ENCODE results near the gene TAMALIN. TPM values are rescaled to one million over a fixed set of nuclear protein-coding genes. Genes with fewer than 3 reads are reported as not detected.

The TAMALIN gene
- total RNA-seq, 1 experiment from 2014 or later = not detected

- TF ChIP-seq CTCF (IDR thresholded peaks at IDR 0.05; ENCODE audit: unreplicated experiment) = no peak
- no peak for DNase-seq (ENCODE audit: unreplicated experiment)
- Mint-ChIP-seq H3K4me3 (ENCODE audit: unreplicated experiment) (peak overlapping the region; percentile 71), H3K36me3 (ENCODE audit: insufficient read depth, unreplicated experiment) (no peaks in the 10 kb centered on the region), H3K27me3 (ENCODE audit: insufficient read depth, unreplicated experiment) (peaks cover 10% of the 10 kb centered on the region), H3K27ac (ENCODE audit: low read depth, unreplicated experiment) (peak overlapping the region; percentile 83), H3K9me3 (ENCODE audit: unreplicated experiment) (no peaks in the 10 kb centered on the region), H3K4me1 (ENCODE audit: insufficient read depth, unreplicated experiment) (peaks cover 10% of the 10 kb centered on the region)
- CTCF ChIA-PET = interaction anchor here (4.3 to 17.1 kb wide), 3 partner anchors 9 to 42 kb away, joined by 19 to 560 read pairs (median 258); partner anchors contain the start of genes ATG101 and SMIM41
- TSS peak; percentile 98 for BruUV-seq (replicated peaks)
- POLR2A ChIA-PET = interaction anchor here (1.0 to 3.2 kb wide), 10 partner anchors 10 to 662 kb away, joined by 3 to 36 read pairs (median 6); partner anchors contain the start of genes ATG101, KRT6A and NR4A1
- intact Hi-C loops (cut with micrococcal nuclease) = no loop called here
Observed at GRCh38 chr12:52033446-52034140, 26.8 kb downstream of the TAMALIN start.

GRCh38 chr12:52035190-52035589 is 28.4 kb downstream of the TAMALIN start:
- ChIA-PET CTCF (interaction anchor here (2.2 to 4.3 kb wide), 2 partner anchors 10 to 11 kb away, joined by 11 to 19 read pairs; no protein-coding TSS in a partner anchor), POLR2A (no interaction called here)
- no peaks in the 10 kb centered on the region for H3K36me3 Mint-ChIP-seq (ENCODE audit: insufficient read depth, unreplicated experiment)
- H3K4me1 Mint-ChIP-seq (ENCODE audit: insufficient read depth, unreplicated experiment) = peaks cover 10% of the 10 kb centered on the region
- no TSS peak for BruUV-seq (replicated peaks)
- no peak for DNase-seq (ENCODE audit: unreplicated experiment)
- H3K27ac Mint-ChIP-seq (ENCODE audit: low read depth, unreplicated experiment) = no peak overlapping the region
- intact Hi-C loops (cut with micrococcal nuclease) = no loop called here
- H3K27me3 Mint-ChIP-seq (ENCODE audit: insufficient read depth, unreplicated experiment) = peaks cover 10% of the 10 kb centered on the region
- no peak for TF ChIP-seq CTCF (IDR thresholded peaks at IDR 0.05; ENCODE audit: unreplicated experiment)
- H3K4me3 Mint-ChIP-seq (ENCODE audit: unreplicated experiment) = no peak overlapping the region
- no peaks in the 10 kb centered on the region for H3K9me3 Mint-ChIP-seq (ENCODE audit: unreplicated experiment)

- no TSS peak for BruUV-seq (replicated peaks)
Observed at GRCh38 chr12:52035926-52036325, 29.2 kb downstream of the TAMALIN start.

More at GRCh38 chr12:52035926-52036325, 29.2 kb downstream of the TAMALIN start:
- ChIA-PET POLR2A (interaction anchor here (1.4 kb wide), 1 partner anchor 34 kb away, joined by 5 read pairs; the partner anchor contains the start of gene ATG101), CTCF (interaction anchor here (2.2 kb wide), 1 partner anchor 10 kb away, joined by 11 read pairs; no protein-coding TSS in a partner anchor)
- H3K27me3 Mint-ChIP-seq (ENCODE audit: insufficient read depth, unreplicated experiment) = peaks cover 10% of the 10 kb centered on the region
- no peak overlapping the region for H3K4me3 Mint-ChIP-seq (ENCODE audit: unreplicated experiment)
- no peak for DNase-seq (ENCODE audit: unreplicated experiment)
- intact Hi-C loops (cut with micrococcal nuclease) = no loop called here
- TF ChIP-seq CTCF (IDR thresholded peaks at IDR 0.05; ENCODE audit: unreplicated experiment) = no peak
- H3K36me3 Mint-ChIP-seq (ENCODE audit: insufficient read depth, unreplicated experiment) = no peaks in the 10 kb centered on the region
- no peaks in the 10 kb centered on the region for H3K9me3 Mint-ChIP-seq (ENCODE audit: unreplicated experiment)
- peaks cover 10% of the 10 kb centered on the region for H3K4me1 Mint-ChIP-seq (ENCODE audit: insufficient read depth, unreplicated experiment)
- no peak overlapping the region for H3K27ac Mint-ChIP-seq (ENCODE audit: low read depth, unreplicated experiment)

Data from MCF 10A (cell line).